GM18508 (cell line): ENCODE results near the gene TRIM42.
A peak's percentile ranks its signal among the peaks of the same experiment; 100 is the strongest.

ENCODE experiments used
- ATAC-seq: cut with Tn5 transposase; IDR thresholded peaks from one replicate; pipeline ENCODE4 v1.9.1; 2021; ENCODE audit warnings: moderate number of reproducible peaks; ENCODE audit not compliant: insufficient read depth, unreplicated experiment

The TRIM42 gene

GRCh38 chr3:140709751-140710150 is 31.9 kb downstream of the TRIM42 start:
- no peak for ATAC-seq

- no peak for ATAC-seq
Measured at GRCh38 chr3:140710711-140711389, 33.0 kb downstream of the TRIM42 start.

GRCh38 chr3:140711390-140712035 is 33.6 kb downstream of the TRIM42 start:
- no peak for ATAC-seq

GRCh38 chr3:140712301-140712700 is 34.4 kb downstream of the TRIM42 start:
- ATAC-seq: no peak

- no peak for ATAC-seq
Measured at GRCh38 chr3:140715035-140715434, 37.2 kb downstream of the TRIM42 start.

- no peak for ATAC-seq
Measured at GRCh38 chr3:140717921-140718320, 40.1 kb downstream of the TRIM42 start.

GRCh38 chr3:140719841-140720614 is 42.2 kb downstream of the TRIM42 start:
- ATAC-seq: no peak

GRCh38 chr3:140723576-140723975 is 45.7 kb downstream of the TRIM42 start:
- ATAC-seq: no peak

GRCh38 chr3:140724856-140725812 is 47.3 kb downstream of the TRIM42 start:
- peak; percentile 75 for ATAC-seq

- no peak for ATAC-seq
Measured at GRCh38 chr3:140726066-140726465, 48.2 kb downstream of the TRIM42 start.

GRCh38 chr3:140727886-140728285 is 50.0 kb downstream of the TRIM42 start:
- no peak for ATAC-seq

GRCh38 chr3:140731440-140732119 is 53.7 kb downstream of the TRIM42 start:
- ATAC-seq: peak; percentile 77

GRCh38 chr3:140733623-140734022 is 55.8 kb downstream of the TRIM42 start:
- no peak for ATAC-seq

- ATAC-seq: no peak
Measured at GRCh38 chr3:140736863-140737460, 59.1 kb downstream of the TRIM42 start.

- no peak for ATAC-seq
Measured at GRCh38 chr3:140742116-140742515, 64.3 kb downstream of the TRIM42 start.

GRCh38 chr3:140748171-140748570 is 70.3 kb downstream of the TRIM42 start:
- no peak for ATAC-seq

- ATAC-seq: no peak
Measured at GRCh38 chr3:140748903-140749302, 71.0 kb downstream of the TRIM42 start.
